Kidney epithelial cell (primary cell): ENCODE data around the gene PAOX. TPM values are rescaled to one million over a fixed set of nuclear protein-coding genes. Genes with fewer than 3 reads are reported as not detected.

Experiments
- DNase-seq: peaks from one replicate; pipeline ENCODE4 v3.0.0-alpha.2; 2010; ENCODE audit warnings: low read depth
- H3K27me3 ChIP-seq: 2 replicates; pipeline ENCODE4 v1.6.0; 2011; ENCODE audit warnings: low read length; ENCODE audit not compliant: control insufficient read depth, insufficient read depth
- H3K36me3 ChIP-seq: 2 replicates; pipeline ENCODE4 v1.5.1; 2011; ENCODE audit warnings: low read length; ENCODE audit not compliant: control insufficient read depth, insufficient read depth
- H3K4me3 ChIP-seq: 2 replicates; pipeline ENCODE4 v1.5.1; 2011; ENCODE audit warnings: low read depth, mild to moderate bottlenecking, control low read depth, low read length
- total RNA-seq: library from RNA; depleted of rRNA; stranded (reverse); fragments of >200 nt; gene quantifications from 2 replicates; pipeline ENCODE4 v1.2.3, GENCODE V29; 2015
- TF ChIP-seq, protein P1 (sequence below): IDR thresholded peaks from 2 replicates; pipeline ENCODE4 v1.5.1; 2011; ENCODE audit warnings: mild to moderate bottlenecking, moderate library complexity, low read length, control low read depth, inconsistent platforms; ENCODE audit not compliant: insufficient read depth, poor library complexity, severe bottlenecking

PAOX gene
- total RNA-seq, 1 donor from 2014 or later = 4.3 TPM

DNA sequence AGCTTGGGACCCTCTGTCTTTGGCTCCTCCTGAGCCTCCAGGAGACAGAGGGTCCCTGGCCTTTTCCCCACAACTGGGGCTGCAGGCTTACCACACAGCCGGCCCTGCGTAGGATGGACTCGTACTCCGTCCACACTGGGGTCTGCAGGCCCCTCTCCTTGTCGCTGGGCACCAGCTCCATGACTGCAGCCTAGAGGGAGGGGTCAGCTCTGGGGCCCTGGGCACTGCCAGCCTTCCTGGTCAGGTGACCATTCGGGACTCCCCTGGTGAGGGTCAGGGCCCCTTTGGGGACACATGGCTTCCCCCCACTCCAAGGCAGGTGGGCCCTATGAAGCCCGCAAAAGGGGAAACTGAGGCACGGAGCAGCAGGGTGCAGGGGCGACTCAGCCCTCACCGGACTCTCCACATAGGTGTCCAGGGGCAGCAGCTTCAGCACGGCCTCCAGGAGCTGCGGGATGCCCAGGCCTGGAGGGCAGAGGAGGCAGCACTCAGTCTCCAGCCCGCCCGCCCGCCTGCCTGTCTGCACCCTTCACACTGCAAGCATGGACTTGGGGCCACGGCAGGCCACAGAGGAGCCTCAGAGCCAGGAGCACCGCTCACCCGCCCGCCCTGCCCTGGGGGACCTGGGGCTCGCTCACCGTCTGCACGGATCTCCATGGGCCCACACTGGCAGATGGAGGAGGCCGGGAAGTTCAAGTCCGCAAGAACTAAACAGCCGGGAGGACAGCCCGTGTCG, 22.3 kb upstream of the PAOX start:
- Histone ChIP-seq H3K4me3 (peak overlapping the region; percentile 62), H3K36me3 (no peaks in the 10 kb centered on the region), H3K27me3 (no peaks in the 10 kb centered on the region)
- TF ChIP-seq, protein P1, sequence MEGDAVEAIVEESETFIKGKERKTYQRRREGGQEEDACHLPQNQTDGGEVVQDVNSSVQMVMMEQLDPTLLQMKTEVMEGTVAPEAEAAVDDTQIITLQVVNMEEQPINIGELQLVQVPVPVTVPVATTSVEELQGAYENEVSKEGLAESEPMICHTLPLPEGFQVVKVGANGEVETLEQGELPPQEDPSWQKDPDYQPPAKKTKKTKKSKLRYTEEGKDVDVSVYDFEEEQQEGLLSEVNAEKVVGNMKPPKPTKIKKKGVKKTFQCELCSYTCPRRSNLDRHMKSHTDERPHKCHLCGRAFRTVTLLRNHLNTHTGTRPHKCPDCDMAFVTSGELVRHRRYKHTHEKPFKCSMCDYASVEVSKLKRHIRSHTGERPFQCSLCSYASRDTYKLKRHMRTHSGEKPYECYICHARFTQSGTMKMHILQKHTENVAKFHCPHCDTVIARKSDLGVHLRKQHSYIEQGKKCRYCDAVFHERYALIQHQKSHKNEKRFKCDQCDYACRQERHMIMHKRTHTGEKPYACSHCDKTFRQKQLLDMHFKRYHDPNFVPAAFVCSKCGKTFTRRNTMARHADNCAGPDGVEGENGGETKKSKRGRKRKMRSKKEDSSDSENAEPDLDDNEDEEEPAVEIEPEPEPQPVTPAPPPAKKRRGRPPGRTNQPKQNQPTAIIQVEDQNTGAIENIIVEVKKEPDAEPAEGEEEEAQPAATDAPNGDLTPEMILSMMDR = no peak
- DNase-seq = no peak

DNA sequence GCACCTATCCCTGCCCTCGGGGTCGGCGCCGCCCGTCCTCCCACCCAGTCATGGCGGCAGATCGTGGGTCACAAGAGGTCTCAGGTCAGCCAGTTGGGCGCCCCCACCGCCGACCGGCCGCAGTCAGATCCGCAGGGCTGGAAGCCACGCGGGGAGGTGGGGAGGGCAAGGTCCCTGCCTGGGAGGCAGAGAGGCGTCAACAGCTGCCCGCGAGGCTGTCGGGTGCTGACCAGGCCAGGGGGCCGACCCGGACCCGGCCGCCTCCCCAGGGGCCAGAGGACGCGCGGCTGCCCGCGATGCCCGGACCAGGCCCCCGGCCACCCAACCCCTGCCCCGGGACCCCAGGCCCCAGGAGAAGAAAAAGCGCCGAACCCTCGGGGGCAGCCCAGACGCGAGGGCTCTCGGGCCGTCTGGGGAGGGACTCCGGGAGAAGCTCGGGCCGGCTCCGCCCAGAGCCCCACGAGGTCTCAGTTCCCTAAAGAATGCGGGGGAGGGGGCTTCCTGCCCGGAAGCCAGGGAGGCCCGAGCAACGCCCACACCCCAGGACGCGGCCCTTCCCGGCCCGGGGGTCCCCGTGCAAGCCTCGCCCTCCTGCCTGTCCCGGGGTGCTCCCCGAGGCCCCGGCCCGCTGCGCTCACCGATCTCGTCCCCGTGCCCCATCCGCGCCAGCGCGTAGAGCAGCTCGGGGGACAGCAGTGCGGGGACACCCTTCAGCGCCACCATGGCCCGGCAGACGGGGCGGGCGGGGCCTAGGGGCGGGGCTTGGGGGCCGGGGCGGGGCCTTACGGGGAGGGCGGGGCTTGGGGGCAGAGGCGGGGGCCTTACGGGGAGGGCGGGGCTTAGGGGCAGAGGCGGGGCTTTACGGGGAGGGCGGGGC, 21.5 kb upstream of the PAOX start, which contains the start of gene FUOM:
TSS of gene FUOM (minus strand) at position 735 of the 877 bp plus-strand sequence. CDS start at position 723, 12 bp downstream.
- Histone ChIP-seq H3K36me3 (no peaks in the 10 kb centered on the region), H3K4me3 (peak within 1 kb of the TSS; percentile 62), H3K27me3 (no peaks in the 10 kb centered on the region)
- TF ChIP-seq, protein P1 = no peak
- no peak for DNase-seq

DNA sequence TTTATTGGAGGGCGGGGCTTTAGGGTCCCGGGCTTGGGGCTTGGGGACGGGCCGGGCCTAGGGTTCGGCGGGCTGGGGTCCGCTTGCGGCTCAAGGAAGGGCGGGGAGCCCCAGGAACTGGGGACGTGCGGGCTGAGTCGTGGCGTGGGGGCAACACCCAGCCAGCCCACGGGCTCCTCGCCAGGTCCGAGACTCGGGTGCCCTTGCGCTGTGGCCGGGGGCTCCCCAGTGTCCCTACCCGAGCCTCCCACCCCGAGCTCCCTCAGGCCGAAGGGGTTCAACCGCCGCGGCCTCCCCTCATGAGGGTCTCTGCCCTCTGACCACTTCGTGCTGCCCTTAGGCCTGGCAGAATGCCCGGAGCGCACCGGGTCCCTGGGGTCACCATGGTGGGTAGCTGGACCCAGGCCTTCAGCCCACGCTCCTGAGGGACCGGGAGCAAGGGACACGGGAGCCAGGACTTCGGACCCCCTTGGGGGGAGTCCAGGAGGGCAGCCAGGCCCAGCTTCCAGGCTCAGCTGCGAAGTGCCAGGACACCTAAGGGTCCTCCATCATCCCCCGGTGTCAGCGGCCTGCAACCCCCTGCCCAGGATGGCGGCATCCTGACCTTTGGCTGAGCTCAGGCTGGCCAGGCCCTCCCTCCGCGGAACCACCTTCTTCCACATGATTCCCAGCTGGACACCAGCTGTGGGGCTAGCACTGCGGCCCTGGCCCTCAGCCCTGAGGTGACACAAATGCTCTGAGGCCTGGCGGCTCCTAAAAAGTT, 20.7 kb upstream of the PAOX start:
- Histone ChIP-seq H3K27me3 (no peaks in the 10 kb centered on the region), H3K4me3 (no peak overlapping the region), H3K36me3 (no peaks in the 10 kb centered on the region)
- TF ChIP-seq, protein P1 = no peak
- no peak for DNase-seq

DNA sequence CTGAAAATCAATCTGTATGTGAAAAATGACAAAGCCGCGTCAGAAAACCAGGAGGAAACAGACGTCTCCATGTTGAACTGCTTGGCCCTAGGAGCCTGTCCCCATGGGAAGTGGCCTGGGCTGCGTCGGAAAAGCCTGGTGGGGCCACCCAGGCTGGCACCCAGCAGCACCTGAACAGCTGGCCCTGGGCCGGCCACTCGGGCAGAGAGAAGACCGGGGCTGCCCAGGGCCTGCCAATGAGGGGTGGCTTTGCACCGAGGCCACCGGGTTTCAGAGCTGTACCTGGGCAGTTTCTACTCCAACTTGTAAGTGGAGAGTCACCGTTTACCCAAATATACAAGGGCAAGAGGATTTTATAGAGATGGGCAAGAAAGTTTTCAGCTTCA, 20.1 kb upstream of the PAOX start:
- DNase-seq = no peak
- Histone ChIP-seq H3K36me3 (no peaks in the 10 kb centered on the region), H3K4me3 (no peak overlapping the region), H3K27me3 (no peaks in the 10 kb centered on the region)
- TF ChIP-seq, protein P1 = no peak

DNA sequence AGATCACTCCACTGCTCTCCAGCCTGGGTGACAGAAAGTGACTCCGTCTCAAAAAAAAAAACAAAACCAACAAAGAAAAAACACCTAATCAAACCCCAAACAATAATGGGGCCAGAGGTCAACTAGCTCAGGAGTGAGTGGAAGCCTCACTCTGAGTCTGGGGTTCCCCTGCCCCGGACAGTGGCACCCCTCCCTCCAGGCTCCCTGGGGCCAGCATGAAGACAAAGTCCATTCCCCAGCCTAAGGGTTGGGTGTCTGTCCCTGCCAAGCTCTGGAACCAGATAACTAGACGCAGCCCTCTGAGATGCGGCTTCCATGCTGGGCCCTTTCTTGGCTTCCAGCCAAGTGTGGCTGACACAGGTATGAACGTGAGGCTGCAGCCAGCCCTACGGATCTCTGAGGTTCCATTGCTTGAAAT, 19.5 kb upstream of the PAOX start:
- H3K27me3 ChIP-seq = no peaks in the 10 kb centered on the region

More for the DNA sequence above, 19.5 kb upstream of the PAOX start:
- DNase-seq = no peak
- Histone ChIP-seq H3K4me3 (no peak overlapping the region), H3K36me3 (no peaks in the 10 kb centered on the region)
- TF ChIP-seq, protein P1 = no peak
